Neural cell (in vitro differentiated cells): ENCODE measurements around the gene SLFN12L. TPM values are rescaled to one million over a fixed set of nuclear protein-coding genes. Genes with fewer than 3 reads are reported as not detected.
"Not testable (repeated sequence)": the region's sequence is repeated elsewhere in the genome, so short reads cannot be mapped to it uniquely, and the experiment has no call there.

Source experiments
- H2AFZ ChIP-seq: fragments of 200-600, 300-800 bp; sonication (generic), shearing (Covaris generic); 2 replicates; pipeline ENCODE4 v1.6.0; 2014; ENCODE audit warnings: low read depth, mild to moderate bottlenecking, antibody characterized with exemption, low read length, moderate library complexity
- H3F3A ChIP-seq: fragments of 200-600 bp; shearing (Covaris generic); 2 replicates; pipeline ENCODE4 v1.6.1; 2016; ENCODE audit warnings: mild to moderate bottlenecking, moderate library complexity, mixed read lengths, antibody characterized with exemption, low read length; ENCODE audit not compliant: insufficient read depth, poor library complexity, severe bottlenecking
- H3K27ac ChIP-seq: fragments of 200-600, 300-800 bp; sonication (generic), shearing (Covaris generic); 2 replicates; pipeline ENCODE4 v1.5.1; 2014; ENCODE audit warnings: mild to moderate bottlenecking, low read length, moderate library complexity
- H3K27me3 ChIP-seq: fragments of 300-800, 200-600 bp; sonication (generic), shearing (Covaris generic); 2 replicates; pipeline ENCODE4 v1.6.0; 2014; ENCODE audit warnings: mild to moderate bottlenecking, low read depth, low read length, moderate library complexity; ENCODE audit not compliant: insufficient read depth
- H3K36me3 ChIP-seq: fragments of 300-800, 200-600 bp; sonication (generic), shearing (Covaris generic); 2 replicates; pipeline ENCODE4 v1.5.1; 2014; ENCODE audit warnings: mild to moderate bottlenecking, antibody characterized with exemption, low read length, moderate library complexity; ENCODE audit not compliant: insufficient read depth
- H3K4me2 ChIP-seq: fragments of 300-800, 200-600 bp; sonication (generic), shearing (Covaris generic); 2 replicates; pipeline ENCODE4 v1.6.0; 2014; ENCODE audit warnings: mild to moderate bottlenecking, low read length
- H3K4me3 ChIP-seq: fragments of 300-800, 200-600 bp; sonication (generic), shearing (Covaris generic); 2 replicates; pipeline ENCODE4 v1.5.1; 2014; ENCODE audit warnings: mild to moderate bottlenecking, low read length, moderate library complexity
- H3K79me2 ChIP-seq: fragments of 200-600 bp; shearing (Covaris generic); replicated peaks from 2 replicates; pipeline ENCODE4 v1.6.0; 2014; ENCODE audit warnings: mild to moderate bottlenecking, low read length, moderate library complexity; ENCODE audit not compliant: insufficient read depth
- H3K9ac ChIP-seq: fragments of 300-800, 200-600 bp; sonication (generic), shearing (Covaris generic); 2 replicates; pipeline ENCODE4 v1.6.1; 2016; ENCODE audit warnings: mild to moderate bottlenecking, low read length, mixed read lengths
- H3K9me2 ChIP-seq: fragments of 200-600 bp; shearing (Covaris generic); 2 replicates; pipeline ENCODE4 v1.6.1; 2016; ENCODE audit warnings: mild to moderate bottlenecking, low read length, mixed read lengths; ENCODE audit not compliant: insufficient read depth
- H3K9me3 ChIP-seq: fragments of 200-600, 300-800 bp; sonication (generic), shearing (Covaris generic); 2 replicates; pipeline ENCODE4 v1.6.1; 2016; ENCODE audit warnings: mild to moderate bottlenecking, mixed run types, low read length, moderate library complexity, mixed read lengths
- H4K20me1 ChIP-seq: fragments of 200-600 bp; shearing (Covaris generic); 2 replicates; pipeline ENCODE4 v1.6.1; 2016; ENCODE audit warnings: mild to moderate bottlenecking, mixed run types; ENCODE audit not compliant: insufficient read depth
- CTCF ChIP-seq: fragments of 450-650 bp; IDR thresholded peaks from 2 replicates; pipeline ENCODE4 v1.5.1; 2014; ENCODE audit warnings: antibody characterized with exemption, mild to moderate bottlenecking, moderate library complexity; ENCODE audit not compliant: poor library complexity, severe bottlenecking
- EP300 ChIP-seq: fragments of 450-650 bp; conservative IDR thresholded peaks from 2 replicates; pipeline ENCODE4 v1.6.1; 2014; ENCODE audit warnings: antibody characterized with exemption, mild to moderate bottlenecking, moderate library complexity; ENCODE audit not compliant: poor library complexity, severe bottlenecking
- EZH2 ChIP-seq: fragments of 200-600, 300-800 bp; shearing (Covaris generic), sonication (generic); IDR thresholded peaks from 2 replicates; pipeline ENCODE4 v1.6.1; 2014; ENCODE audit warnings: antibody characterized with exemption, low read length, borderline replicate concordance, mild to moderate bottlenecking; ENCODE audit not compliant: insufficient read depth, poor library complexity, severe bottlenecking
- MXI1 ChIP-seq: fragments of 450-650 bp; conservative IDR thresholded peaks from 2 replicates; pipeline ENCODE4 v1.6.1; 2014; ENCODE audit warnings: antibody characterized with exemption, mild to moderate bottlenecking; ENCODE audit not compliant: poor library complexity, severe bottlenecking
- POLR2AphosphoS5 ChIP-seq: IDR thresholded peaks from 2 replicates; pipeline ENCODE4 v1.6.1; 2012
- RAD21 ChIP-seq: fragments of 450-650 bp; conservative IDR thresholded peaks from 2 replicates; pipeline ENCODE4 v1.6.1; 2014; ENCODE audit warnings: antibody characterized with exemption, mild to moderate bottlenecking, moderate library complexity
- REST ChIP-seq: IDR thresholded peaks from 2 replicates; pipeline ENCODE4 v1.6.1; 2012; ENCODE audit warnings: borderline replicate concordance
- SMC3 ChIP-seq: fragments of 450-650 bp; conservative IDR thresholded peaks from 2 replicates; pipeline ENCODE4 v1.6.1; 2014; ENCODE audit warnings: antibody characterized with exemption, mild to moderate bottlenecking, moderate library complexity; ENCODE audit not compliant: poor library complexity
- TAF1 ChIP-seq: IDR thresholded peaks from 2 replicates; pipeline ENCODE4 v1.6.1; 2012; ENCODE audit warnings: low read depth
- polyA plus RNA-seq: library from polyadenylated mRNA; depleted of rRNA; stranded (reverse); fragments of >200 nt; gene quantifications from 2 replicates; pipeline ENCODE4 v1.2.3, GENCODE V29; 2014

Gene SLFN12L
- polyA plus RNA-seq, 1 donor from 2014 or later, result not detected

GRCh38 chr17:35523296-35523695, 14.2 kb downstream of the SLFN12L start:
- Histone ChIP-seq H3K27me3 (no peaks in the 10 kb centered on the region), H3K9ac (no peak overlapping the region), H3K9me3 (no peaks in the 10 kb centered on the region), H3K36me3 (no peaks in the 10 kb centered on the region), H3K79me2 (no peaks in the 10 kb centered on the region), H3K4me2 (no peak overlapping the region), H3K9me2 (no peaks in the 10 kb centered on the region), H2AFZ (no peak overlapping the region), H3K27ac (no peak overlapping the region), H4K20me1 (no peaks in the 10 kb centered on the region), H3F3A (no peaks in the 10 kb centered on the region), H3K4me3 (no peak overlapping the region)
- TF ChIP-seq TAF1 (no peak), RAD21 (no peak), EZH2 (no peak), MXI1 (no peak), POLR2AphosphoS5 (no peak), CTCF (no peak), EP300 (no peak), SMC3 (no peak), REST (no peak)

GRCh38 chr17:35521654-35522256, 15.7 kb downstream of the SLFN12L start:
- not testable (repeated sequence) for H3K79me2 ChIP-seq, H3F3A ChIP-seq, H3K27me3 ChIP-seq, H3K27ac ChIP-seq, H3K9ac ChIP-seq, H4K20me1 ChIP-seq, H3K4me3 ChIP-seq, H3K4me2 ChIP-seq, H3K36me3 ChIP-seq, H3K9me3 ChIP-seq, H2AFZ ChIP-seq, H3K9me2 ChIP-seq

GRCh38 chr17:35521150-35521549, 16.3 kb downstream of the SLFN12L start:
- no peak for TF ChIP-seq EP300
- no peak for TF ChIP-seq TAF1
- no peak for TF ChIP-seq EZH2
- TF ChIP-seq POLR2AphosphoS5, result no peak
- no peak for TF ChIP-seq MXI1
- TF ChIP-seq CTCF, result no peak
- no peak for TF ChIP-seq REST
- Histone ChIP-seq H3K9me2 (no peaks in the 10 kb centered on the region), H3K9ac (no peak overlapping the region)

More at GRCh38 chr17:35521150-35521549, 16.3 kb downstream of the SLFN12L start:
- Histone ChIP-seq H3K4me3 (no peak overlapping the region), H3K27ac (no peak overlapping the region), H4K20me1 (no peaks in the 10 kb centered on the region), H3F3A (no peaks in the 10 kb centered on the region), H3K79me2 (no peaks in the 10 kb centered on the region), H3K4me2 (no peak overlapping the region), H3K36me3 (no peaks in the 10 kb centered on the region), H2AFZ (no peak overlapping the region), H3K9me3 (no peaks in the 10 kb centered on the region), H3K27me3 (no peaks in the 10 kb centered on the region)
